HG03342 (cell line): ENCODE results near the gene FAM222B.

Experiments
- ATAC-seq: cut with Tn5 transposase; IDR thresholded peaks from one replicate; pipeline ENCODE4 v1.9.1; 2021; ENCODE audit warnings: mild to moderate bottlenecking, moderate library complexity; ENCODE audit not compliant: unreplicated experiment

FAM222B gene

DNA sequence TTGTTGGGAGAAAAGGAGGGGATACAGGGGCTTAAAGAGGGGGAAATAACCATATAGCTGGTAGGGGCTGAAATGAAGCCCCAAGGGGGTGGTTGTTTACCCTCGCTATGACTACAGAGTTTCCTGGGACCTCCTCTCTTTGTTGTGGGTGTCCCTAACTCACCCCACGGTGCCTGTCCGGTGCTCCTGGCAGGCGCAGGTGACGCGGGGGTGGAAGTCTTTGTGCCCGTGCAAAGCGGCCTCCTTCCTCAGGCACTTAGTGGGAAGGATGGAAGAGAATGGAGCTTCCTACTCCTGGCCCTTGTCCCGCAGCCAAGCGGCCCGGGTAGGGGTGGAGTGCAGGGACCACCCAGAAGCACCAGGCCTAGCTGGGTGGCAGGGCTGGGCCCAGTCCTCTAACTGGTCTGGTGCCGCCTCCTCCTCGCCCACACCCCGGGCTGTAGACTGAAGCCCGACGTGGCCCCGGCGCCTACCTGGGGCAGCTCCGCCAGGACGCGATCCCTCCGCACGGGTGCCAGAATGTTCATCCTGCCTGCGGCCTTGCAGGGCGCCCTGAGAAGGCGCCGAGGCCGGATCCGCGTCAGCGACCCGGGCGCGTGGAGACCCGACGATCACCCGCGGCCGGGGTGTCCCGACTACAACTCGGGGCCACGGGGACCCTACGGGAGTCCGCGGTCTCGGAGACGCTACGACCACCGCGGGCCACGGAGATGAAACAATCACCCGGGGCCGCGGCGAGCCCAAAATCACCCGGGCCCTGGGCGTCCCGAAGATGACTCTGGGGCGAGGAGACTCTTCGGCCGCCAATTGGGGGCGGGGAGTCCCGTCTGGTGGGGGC is 125.6 kb downstream of the FAM222B start:
- no peak for ATAC-seq

DNA sequence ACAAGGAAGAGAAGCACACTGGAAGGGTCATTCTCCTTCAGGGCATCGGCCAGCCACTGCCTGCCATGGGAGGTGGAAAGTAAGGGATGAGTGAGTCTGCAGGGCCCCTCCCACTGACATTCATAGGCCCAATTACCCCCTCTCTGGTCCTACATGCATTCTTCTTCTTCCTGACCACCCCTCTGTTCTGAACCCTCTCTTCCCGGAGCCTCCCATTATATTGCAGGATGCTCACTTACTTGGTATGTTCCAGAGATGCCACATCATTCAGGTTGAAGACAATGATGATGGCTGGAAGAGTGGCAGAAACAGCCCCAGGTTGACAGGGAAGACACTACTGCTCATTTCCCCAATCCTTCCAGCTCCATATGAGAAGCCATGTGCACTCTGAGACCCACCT is 127.4 kb downstream of the FAM222B start:
- no peak for ATAC-seq

DNA sequence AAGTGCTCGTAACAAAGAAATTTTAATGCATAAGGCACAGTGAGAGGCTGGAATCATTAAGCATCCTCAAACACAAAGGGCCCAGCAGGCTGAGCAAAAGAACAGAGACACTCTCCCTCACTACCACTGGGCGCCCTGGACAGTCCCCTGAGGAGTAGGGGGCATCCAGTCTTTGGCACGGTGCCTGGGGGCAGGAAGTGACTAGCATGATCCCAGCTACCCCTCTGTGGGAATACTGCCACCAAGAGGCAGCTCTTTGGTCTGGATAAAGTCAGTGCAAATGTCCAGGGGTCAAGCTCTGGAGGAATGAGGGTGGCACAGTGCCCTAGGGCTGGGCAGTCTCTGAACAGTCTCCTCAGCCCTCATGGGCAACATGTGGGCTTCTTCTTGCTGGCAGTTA is 128.3 kb downstream of the FAM222B start:
- ATAC-seq: no peak

DNA sequence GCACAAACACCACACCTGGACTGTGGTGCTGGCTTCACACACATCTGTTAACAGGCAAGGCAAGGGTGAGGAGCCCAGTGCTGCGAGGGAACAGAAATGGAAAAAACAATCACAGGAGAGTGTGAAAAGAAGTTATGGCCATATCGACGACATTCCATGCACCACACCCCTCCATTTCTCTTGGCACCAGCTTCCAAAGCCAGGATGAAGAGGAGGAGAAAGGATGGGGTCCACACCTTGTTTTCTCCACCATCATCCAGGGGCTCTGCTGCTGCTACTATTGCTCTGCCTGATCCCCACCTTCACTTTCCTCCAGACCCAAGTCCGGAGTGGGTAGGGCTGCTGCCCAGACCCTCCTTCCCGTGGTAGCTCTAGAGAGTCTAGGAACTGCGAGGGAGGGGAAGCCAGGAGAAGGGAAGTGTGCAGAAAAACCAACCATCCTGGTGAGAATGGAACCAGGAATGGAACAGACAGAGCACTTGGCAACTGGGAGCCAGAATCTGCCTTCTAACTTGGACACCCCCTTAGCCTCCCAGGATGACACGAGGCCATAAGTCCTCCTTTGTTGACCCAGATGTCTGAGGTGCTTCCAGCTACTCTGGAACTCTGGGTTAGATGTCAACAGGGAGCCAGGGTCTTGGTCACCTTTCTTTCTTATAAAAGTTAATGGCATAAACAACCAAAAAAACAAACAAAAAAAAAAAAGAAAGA is 129.7 kb downstream of the FAM222B start:
- no peak for ATAC-seq

DNA sequence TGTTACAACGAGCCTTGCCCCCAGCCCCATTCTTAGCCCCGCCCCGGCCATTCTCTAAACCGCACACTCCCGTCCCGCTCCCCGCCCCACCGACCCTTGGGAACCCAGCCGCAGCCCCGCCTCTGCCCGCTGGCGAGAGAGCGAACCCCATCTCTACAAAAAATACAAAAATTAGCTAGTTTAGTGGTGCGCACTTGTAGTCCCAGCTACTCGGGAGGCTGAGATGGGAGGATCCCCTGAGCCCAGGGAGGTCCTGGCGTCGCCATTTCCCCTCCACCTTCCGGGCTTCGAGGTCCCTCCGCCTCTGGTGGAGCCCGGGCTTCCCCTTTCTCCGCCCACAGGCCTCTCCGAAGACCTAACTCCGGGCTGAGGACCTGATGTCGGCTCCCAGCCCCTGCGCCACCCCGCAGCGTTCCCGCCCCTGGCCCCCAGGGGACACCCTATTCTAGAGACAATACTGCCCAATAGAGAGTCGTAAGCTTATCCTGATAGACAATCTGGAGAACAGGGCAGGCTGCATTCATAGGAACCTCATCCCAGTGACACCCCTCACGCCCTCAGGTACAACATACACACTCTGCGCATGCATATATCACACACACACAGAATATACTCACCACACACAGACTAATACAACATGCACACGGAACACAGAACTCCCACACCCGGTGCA is 130.4 kb downstream of the FAM222B start:
- no peak for ATAC-seq

DNA sequence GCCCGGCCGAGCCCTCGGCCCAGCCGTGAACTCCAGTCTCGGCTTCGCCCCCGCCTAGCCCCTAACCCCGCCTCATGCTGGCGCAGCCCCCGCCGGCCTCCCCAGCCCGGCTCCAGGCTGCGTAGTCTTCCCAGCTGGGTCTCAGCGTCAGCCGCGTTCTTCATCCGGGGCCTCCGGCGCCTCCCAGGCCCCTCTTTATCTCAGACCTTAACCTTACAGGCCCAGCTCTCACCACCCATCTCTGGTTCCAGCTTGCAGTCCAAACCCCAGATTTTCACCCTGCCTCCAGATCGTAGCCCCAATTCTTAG is 130.9 kb downstream of the FAM222B start, which contains the start of gene PROCA1:
PROCA1 (minus strand) TSS at position 166 of the 309 bp plus-strand sequence. CDS start 228 bp downstream, outside the sequence.
- peak; percentile 25 for ATAC-seq

DNA sequence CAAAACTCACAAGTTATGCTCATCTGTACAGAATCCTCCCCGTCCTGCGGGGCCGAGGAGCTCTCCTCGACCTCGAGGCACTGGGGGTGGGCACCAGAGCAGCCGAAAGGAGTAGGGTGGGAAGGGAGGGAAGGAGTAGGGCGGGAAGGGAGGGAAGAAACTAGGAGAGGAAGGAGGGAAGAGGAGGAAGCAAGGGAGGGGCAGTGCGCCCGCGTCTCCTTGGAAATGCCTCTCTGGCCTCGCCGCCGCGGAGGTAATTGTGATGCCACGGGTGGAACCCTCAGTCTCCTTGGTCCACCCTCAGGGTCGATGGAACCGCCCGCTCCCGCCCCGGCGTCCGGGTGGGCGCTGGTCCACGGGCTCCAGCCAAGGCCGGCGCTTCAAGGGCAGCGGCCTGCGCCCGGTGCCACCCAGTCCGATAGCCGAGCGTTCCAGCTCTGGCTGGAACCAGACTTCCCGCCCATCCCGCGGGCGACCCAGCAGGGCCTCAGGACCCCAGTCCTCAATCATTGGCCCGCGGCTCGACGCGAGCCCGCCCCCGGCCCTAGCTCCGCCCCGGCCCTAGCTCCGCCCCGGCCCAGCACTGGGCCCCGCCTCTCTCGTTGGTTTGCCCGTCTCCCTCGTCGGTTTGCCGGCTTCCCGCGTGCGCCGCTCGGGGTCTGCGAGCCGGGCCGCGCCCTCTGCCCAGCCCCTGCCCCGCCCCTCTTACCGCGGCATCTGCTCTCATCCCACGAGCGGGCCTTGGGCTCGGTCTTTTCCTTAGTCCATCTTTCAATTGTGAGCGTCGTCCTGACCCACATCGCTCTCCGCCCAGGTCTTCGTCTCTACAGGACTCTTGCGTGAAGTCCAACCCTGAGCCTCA is 131.5 kb downstream of the FAM222B start:
- peak; percentile 69 for ATAC-seq

DNA sequence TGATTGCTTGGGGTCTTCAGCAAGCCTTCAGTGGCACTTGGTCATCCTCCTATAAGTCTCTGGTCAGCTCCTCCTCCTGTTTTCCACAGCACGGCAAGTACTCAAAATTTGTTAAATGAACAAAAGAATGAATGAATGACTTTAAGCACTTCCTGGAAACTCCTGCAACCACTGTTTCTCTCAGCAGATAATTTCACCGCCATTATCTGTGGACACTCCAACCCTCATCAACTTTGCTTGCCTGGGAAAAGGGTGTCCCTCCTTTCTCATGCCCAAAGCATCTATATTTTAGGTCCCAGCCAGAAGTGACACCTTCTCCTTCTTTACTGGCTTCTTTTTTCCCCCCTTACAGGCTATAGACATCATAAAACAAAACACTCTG is 135.3 kb downstream of the FAM222B start:
- no peak for ATAC-seq

DNA sequence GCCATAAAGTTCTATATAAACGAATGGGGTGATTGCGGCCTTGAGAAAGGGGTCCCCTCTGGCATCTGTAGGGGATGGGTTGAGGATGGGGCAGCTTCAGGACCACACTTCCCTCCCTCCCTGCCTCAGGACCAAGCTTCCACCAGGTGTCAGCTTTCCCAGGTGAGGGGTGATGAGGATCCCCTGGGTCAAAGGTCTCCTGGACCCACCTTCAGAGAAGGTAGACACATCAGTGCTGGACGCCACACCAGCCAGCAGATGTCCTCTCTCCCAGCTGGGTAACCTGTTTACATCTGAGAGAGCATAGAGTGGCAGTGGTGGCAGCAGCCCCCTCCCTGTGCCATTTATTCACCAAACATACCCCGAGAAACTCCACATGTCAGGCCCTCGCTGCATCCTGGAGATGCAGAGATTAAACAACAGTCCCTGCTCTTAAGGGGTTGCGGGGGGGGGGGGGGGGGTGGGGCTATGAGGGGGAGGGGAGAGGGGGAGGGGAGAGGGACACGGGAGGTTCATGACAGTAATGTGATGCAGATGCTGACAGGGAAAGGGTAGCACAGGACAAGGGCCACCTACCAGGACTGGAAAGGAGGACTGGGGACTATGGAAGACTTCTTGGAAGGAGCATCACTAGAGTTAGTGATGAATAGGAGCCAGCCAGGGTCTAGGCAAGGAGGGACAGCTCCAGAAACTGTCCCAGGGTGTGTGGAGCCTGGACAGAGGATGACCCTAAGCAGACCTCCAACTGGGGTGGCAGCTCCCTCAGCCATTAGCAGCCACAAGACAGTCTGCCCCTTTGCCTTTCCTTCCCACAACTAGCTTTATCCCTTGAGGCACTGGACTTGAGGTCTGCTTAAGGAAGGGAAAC is 135.9 kb downstream of the FAM222B start:
- no peak for ATAC-seq
